HFF-Myc (cell line): ENCODE data around the gene HYDIN.

Experiments used
- DNase-seq: peaks from one replicate; pipeline ENCODE4 v3.0.0-alpha.2; 2011; ENCODE audit warnings: low read depth; ENCODE audit errors: extremely low read depth
- H3K4me3 ChIP-seq: replicated peaks from 2 replicates; pipeline ENCODE4 v1.5.1; 2011; ENCODE audit warnings: low read depth, mild to moderate bottlenecking, control low read depth, low read length
- TF ChIP-seq, protein P1 (sequence below): IDR thresholded peaks from 2 replicates; pipeline ENCODE4 v1.5.1; 2012; ENCODE audit warnings: mild to moderate bottlenecking, low read depth, low read length, control low read depth; ENCODE audit errors: missing control alignments

The HYDIN gene

DNA sequence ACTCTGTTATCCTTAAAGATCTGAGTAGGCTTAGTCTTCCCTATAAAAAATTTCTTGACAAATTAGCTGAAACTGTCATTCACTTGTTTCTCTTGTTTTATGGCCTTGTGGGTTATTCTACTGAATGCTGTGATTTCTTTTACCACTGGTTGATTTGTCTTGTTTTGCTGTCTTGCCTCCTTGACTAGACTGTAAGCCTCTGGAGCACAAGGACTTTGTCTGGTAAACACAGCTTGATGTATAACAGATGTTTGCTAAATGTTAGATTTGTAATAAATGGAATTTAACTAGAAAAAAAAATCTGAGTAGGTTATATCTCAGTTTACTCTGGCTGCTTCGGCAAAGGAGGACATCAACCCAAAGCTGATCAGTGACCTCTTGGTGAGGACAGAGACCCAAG, 451.2 kb downstream of the HYDIN start:
- no peak overlapping the region for H3K4me3 ChIP-seq
- TF ChIP-seq, protein P1, sequence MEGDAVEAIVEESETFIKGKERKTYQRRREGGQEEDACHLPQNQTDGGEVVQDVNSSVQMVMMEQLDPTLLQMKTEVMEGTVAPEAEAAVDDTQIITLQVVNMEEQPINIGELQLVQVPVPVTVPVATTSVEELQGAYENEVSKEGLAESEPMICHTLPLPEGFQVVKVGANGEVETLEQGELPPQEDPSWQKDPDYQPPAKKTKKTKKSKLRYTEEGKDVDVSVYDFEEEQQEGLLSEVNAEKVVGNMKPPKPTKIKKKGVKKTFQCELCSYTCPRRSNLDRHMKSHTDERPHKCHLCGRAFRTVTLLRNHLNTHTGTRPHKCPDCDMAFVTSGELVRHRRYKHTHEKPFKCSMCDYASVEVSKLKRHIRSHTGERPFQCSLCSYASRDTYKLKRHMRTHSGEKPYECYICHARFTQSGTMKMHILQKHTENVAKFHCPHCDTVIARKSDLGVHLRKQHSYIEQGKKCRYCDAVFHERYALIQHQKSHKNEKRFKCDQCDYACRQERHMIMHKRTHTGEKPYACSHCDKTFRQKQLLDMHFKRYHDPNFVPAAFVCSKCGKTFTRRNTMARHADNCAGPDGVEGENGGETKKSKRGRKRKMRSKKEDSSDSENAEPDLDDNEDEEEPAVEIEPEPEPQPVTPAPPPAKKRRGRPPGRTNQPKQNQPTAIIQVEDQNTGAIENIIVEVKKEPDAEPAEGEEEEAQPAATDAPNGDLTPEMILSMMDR, result no peak
- no peak for DNase-seq

DNA sequence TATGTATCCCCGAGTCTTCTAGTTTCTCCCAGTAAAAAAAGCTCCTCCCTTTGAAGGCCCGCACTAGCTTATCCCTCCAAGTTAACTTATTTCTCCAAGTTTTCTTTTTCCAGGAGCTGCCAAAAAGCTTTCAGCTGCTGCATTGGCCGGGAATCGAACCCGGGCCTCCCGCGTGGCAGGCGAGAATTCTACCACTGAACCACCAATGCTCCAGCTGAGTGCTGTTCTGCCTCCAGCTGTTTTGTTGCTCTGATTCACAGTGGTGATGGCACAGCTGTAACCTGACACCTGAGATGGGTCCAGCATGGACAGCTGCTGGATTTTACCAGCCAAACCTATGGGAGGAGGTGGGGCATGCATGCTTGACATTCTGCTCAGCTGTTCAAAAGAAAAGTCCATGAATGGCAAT, 451.6 kb downstream of the HYDIN start:
- TF ChIP-seq, protein P1, result no peak
- no peak overlapping the region for H3K4me3 ChIP-seq
- peak; percentile 88 for DNase-seq

DNA sequence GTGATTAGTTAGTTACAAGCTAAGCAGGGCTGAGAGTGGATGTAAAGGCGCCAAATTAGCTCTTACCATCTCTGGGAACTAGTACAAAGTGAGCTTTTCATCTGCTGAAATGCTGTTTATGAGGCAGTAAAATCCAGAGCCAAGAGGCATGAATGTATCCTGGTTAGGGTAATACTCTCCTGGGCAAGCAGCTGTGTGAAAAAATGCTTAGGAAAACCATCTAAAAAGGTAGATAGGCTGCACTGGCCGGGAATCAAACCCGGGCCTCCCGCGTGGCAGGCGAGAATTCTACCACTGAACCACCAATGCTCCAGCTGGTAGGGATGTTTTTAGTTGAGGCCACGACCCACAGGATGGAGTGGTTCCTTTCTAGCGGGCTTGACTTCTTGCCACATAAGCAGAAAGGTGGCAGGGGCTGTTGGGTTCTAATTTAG, 452.5 kb downstream of the HYDIN start:
- no peak for DNase-seq

DNA sequence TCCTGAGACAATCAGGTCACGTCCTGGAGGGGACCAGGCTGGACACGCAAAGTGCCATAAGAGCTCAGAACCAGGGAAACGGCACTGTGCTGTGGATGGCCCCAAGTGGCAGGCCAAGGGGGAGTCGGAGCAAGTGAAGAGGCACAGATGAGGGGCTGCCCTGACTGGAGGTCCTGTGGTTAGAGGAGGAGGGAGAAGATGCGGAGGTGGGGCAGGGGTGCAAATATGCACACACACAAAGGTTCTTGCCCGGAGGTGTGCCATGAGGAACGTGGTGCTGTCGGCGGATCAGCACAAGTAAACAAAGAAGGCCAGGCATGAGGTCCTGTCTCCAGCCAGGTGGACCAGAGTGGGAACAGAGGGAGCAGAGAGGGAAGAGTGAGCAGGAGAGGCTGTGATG, 453.0 kb downstream of the HYDIN start:
- H3K4me3 ChIP-seq, result no peak overlapping the region
- no peak for DNase-seq
- TF ChIP-seq, protein P1, result no peak

More for the DNA sequence above, 452.5 kb downstream of the HYDIN start:
- no peak overlapping the region for H3K4me3 ChIP-seq
- TF ChIP-seq, protein P1, result no peak

DNA sequence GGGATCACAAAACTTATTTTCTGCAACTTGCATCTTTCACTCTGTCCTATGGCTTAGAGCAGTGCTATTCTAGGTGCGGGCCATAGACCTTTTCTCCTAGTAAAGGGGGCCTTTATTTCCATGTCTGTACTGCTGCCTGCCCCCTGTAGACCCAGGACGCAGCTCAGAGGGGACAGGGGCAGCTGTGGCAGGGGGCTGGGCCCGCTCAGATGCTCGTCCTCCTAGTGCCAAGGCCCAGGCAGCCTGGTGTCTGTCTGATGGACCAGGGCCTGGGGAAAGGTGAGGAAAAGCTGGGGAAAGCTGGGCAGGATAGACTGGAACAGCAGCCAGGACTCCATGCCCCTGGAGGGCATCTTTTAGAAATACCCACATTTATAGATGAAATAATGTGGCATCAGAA, 455.1 kb downstream of the HYDIN start:
- DNase-seq, result no peak
- TF ChIP-seq, protein P1, result no peak
- no peak overlapping the region for H3K4me3 ChIP-seq

DNA sequence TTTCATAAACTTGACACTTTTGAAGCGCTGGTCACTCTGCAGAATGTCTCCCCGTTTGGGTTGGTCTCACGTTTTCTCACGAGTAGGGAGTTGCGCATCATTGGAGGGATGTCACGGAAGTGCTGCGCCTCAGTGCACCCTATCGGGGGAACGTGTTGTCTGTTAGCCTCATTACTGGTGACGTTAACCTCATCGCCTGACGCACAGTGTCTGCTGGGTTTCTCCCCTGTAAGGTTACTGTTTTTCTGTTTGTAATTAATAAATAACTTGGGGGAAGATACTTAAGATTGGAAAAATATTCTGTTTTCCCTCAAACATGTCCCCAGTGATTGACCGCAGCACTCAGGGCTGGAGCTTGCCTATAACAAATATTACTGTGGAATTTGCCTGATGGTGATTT, 456.3 kb downstream of the HYDIN start:
- TF ChIP-seq, protein P1, result no peak
- no peak overlapping the region for H3K4me3 ChIP-seq
- no peak for DNase-seq

DNA sequence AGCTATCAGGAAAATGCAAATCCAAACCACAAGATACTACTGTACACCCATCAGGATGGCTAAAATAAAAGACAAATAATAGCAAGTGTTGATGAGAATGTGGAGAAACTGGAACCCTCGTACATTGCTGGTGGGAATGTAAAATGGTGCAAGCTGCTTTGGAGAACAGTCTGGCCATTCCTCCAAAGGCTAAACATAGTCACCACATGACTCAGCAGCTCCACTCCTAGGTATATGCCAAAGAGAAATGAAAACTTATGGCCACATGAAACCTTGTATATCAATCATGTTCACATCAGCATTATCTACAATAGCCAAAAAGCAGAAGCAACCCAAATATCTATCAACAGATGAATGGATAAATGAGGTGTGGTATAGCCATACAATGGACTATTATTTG, 458.0 kb downstream of the HYDIN start:
- TF ChIP-seq, protein P1, result no peak
- no peak for DNase-seq
- H3K4me3 ChIP-seq, result no peak overlapping the region
